Measurements from ENCODE around the gene ATPAF1. TPM values are rescaled to one million over a fixed set of nuclear protein-coding genes. Genes with fewer than 3 reads are reported as not detected.

ATPAF1 gene
- total RNA-seq, 1 donor from 2014 or later: 67.8 TPM

DNA sequence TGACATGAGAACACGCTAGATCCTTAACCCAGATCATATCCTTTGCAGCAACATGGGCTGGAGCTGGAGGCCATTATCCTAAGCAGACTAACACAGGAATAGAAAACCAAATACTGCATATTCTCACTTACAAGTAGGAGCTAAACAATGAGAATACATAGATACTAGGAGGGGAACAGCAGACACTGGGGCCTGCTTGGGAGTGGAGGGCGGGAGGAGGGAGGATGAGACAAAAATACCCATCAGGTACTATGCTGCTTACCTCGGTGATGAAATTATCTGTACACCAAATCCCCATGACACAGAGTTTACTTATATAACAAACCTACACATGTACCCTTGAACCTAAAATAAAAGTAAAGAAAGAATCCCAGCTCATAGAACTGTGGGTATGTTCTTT is 50.3 kb downstream of the ATPAF1 start:
- Mint-ChIP-seq H3K27ac (ENCODE audit: unreplicated experiment) (no peak overlapping the region), H3K4me3 (peak overlapping the region; percentile 91), H3K4me1 (peaks cover 29% of the 10 kb centered on the region), H3K36me3 (ENCODE audit: low read depth) (no peaks in the 10 kb centered on the region), H3K27me3 (ENCODE audit: low read depth) (peaks cover 4% of the 10 kb centered on the region), H3K9me3 (no peaks in the 10 kb centered on the region)
- DNase-seq (ENCODE audit: low read depth, low spot score): no peak
- TF ChIP-seq, protein P1, sequence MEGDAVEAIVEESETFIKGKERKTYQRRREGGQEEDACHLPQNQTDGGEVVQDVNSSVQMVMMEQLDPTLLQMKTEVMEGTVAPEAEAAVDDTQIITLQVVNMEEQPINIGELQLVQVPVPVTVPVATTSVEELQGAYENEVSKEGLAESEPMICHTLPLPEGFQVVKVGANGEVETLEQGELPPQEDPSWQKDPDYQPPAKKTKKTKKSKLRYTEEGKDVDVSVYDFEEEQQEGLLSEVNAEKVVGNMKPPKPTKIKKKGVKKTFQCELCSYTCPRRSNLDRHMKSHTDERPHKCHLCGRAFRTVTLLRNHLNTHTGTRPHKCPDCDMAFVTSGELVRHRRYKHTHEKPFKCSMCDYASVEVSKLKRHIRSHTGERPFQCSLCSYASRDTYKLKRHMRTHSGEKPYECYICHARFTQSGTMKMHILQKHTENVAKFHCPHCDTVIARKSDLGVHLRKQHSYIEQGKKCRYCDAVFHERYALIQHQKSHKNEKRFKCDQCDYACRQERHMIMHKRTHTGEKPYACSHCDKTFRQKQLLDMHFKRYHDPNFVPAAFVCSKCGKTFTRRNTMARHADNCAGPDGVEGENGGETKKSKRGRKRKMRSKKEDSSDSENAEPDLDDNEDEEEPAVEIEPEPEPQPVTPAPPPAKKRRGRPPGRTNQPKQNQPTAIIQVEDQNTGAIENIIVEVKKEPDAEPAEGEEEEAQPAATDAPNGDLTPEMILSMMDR (conservative IDR thresholded peaks at IDR 0.05): no peak

DNA sequence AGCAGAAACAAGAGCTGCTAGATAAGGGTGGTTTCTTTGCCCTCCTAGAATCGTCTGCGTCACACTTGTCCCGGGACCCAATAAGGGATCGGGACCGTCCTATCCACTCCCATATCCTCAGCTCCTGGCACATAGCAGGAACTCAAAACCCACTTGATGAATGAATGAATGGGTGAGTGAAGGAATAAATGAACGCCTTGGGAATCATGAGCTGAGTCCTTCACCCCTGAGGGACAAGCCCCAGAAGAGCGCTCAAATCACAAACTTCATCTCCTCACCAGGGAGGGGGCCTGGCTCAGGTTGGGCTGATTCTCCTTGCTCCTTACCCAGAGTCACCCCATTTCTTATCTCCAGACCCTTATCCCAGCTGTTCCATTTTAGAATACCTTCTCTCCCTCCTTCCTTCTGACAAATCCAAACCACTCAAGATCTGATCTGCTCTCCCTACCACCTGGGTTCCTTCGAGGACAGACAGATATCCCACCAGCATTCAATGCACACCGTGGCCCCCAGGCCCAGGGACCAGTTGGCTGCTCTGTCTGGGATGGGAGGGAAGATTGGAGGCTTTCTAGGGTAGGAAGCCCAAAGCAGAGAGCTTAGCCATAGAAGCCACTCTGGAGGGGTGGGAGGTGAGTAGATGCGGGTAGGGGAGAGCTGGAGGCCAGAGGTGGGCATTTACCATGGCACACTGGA is 50.9 kb downstream of the ATPAF1 start:
- DNase-seq (ENCODE audit: low read depth, low spot score): no peak
- Mint-ChIP-seq H3K4me1 (peaks cover 29% of the 10 kb centered on the region), H3K4me3 (peak overlapping the region; percentile 91), H3K36me3 (ENCODE audit: low read depth) (no peaks in the 10 kb centered on the region), H3K27me3 (ENCODE audit: low read depth) (peaks cover 4% of the 10 kb centered on the region), H3K9me3 (no peaks in the 10 kb centered on the region), H3K27ac (ENCODE audit: unreplicated experiment) (peak overlapping the region; percentile 78)
- TF ChIP-seq, protein P1 (conservative IDR thresholded peaks at IDR 0.05): no peak

DNA sequence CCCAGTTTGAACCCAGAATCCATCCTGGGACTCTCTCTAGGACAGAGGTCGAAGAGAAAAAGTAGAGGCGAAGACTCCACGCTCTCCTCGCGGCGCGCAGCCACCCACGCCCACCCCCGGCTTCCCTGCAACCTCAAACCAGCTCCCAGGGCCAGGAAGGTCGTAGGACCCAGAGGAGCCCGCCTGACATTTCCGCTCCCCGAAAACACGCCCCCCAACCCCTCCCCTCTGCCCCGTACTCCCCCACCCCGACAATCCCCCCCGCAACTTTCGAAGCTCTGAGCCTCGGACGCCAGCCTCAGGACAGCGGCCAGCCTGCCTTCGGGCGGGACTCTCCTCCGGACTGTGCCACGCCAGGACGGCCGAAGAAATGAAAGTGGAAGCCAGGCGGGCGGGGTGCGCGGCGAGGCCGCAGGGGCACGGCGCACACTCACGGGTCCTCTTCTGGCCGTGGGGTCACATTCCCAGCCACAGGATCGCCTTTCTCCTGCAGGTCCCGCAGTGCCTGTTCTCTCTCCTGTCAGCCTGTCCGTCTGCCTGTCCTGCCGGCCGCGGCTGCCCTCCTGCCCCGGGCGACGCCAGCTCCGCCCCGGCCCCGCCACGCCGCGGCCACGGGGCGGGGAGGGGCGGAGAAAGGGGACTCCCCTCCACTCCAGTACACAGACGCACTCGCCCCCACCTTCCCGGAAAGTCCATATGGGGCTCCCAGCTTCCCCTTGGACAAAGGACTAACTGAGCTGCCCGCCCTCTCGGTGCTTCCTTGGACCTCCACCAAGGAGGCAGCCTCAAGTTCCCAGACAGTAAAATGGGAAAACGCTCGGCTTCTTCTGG is 51.7 kb downstream of the ATPAF1 start, which contains the start of gene MOB3C:
MOB3C (minus strand) TSS at position 535 of the 831 bp plus-strand sequence. CDS start 3,490 bp downstream, outside the sequence.
- H3K27ac Mint-ChIP-seq (ENCODE audit: unreplicated experiment): peak within 1 kb of the TSS; percentile 78
- DNase-seq (ENCODE audit: low read depth, low spot score): peak; percentile 39

DNA sequence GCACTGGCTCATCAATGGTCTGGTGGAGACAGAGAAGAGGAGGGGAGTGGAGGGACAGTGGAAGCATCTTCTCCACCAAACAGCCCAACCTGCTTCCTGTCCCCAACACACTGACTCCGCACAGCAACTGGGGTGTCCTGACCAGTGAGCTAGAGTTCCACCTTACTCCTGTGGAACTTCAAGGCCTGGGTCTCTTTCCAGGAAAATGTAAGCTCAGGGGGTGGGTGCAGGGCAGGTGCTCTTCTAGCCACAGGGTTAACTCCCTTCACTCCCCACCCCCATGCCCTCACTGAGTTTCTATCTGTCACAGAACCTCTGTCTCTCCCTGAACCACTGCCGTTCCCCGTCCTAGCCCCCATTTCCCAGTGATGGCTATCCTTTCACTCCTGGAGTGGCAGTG is 52.4 kb downstream of the ATPAF1 start:
- DNase-seq (ENCODE audit: low read depth, low spot score): no peak
- TF ChIP-seq, protein P1 (conservative IDR thresholded peaks at IDR 0.05): no peak
- Mint-ChIP-seq H3K27me3 (ENCODE audit: low read depth) (peaks cover 4% of the 10 kb centered on the region), H3K36me3 (ENCODE audit: low read depth) (no peaks in the 10 kb centered on the region), H3K9me3 (no peaks in the 10 kb centered on the region), H3K4me3 (peak overlapping the region; percentile 91), H3K27ac (ENCODE audit: unreplicated experiment) (no peak overlapping the region), H3K4me1 (peaks cover 29% of the 10 kb centered on the region)

More for the DNA sequence above, 51.7 kb downstream of the ATPAF1 start, which contains the start of gene MOB3C:
- H3K36me3 Mint-ChIP-seq (ENCODE audit: low read depth): no peaks in the 10 kb centered on the region
- peak within 1 kb of the TSS; percentile 91 for H3K4me3 Mint-ChIP-seq
- H3K9me3 Mint-ChIP-seq: no peaks in the 10 kb centered on the region
- peaks cover 4% of the 10 kb centered on the region for H3K27me3 Mint-ChIP-seq (ENCODE audit: low read depth)
- peaks cover 29% of the 10 kb centered on the region for H3K4me1 Mint-ChIP-seq
- TF ChIP-seq, protein P1 (conservative IDR thresholded peaks at IDR 0.05): no peak

- Mint-ChIP-seq H3K4me1 (peaks cover 29% of the 10 kb centered on the region), H3K9me3 (no peaks in the 10 kb centered on the region), H3K4me3 (peak overlapping the region; percentile 91), H3K27me3 (ENCODE audit: low read depth) (peaks cover 4% of the 10 kb centered on the region), H3K36me3 (ENCODE audit: low read depth) (no peaks in the 10 kb centered on the region), H3K27ac (ENCODE audit: unreplicated experiment) (no peak overlapping the region)
- TF ChIP-seq, protein P1 (conservative IDR thresholded peaks at IDR 0.05): no peak
- no peak for DNase-seq (ENCODE audit: low read depth, low spot score)
These were observed 53.1 kb downstream of the ATPAF1 start for GRCh38 chr1:46615088-46615487.
